ENCODE data around the gene SERPINA10.
"Not testable (repeated sequence)": the region's sequence is repeated elsewhere in the genome, so short reads cannot be mapped to it uniquely, and the experiment has no call there.

SERPINA10 gene

DNA sequence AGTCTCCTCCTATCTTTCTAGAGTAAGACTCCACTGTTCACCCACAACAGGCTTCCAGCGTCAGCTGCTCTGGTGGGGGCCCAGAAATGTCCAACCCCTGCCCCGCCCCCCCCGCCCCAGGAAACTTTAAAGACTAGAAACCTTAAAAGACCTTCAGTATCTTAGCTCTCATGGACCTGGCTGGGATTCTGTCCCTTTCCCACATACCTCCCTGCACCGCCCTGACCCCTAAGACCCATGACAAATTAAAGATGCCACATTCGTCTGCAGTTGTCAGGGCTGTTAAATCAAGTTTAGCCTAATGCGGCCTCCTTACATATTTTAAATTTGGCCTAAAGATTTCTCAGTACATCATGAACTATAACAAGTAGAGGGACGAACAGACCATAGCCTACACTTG is 10.0 kb upstream of the SERPINA10 start:
- Histone ChIP-seq H3K27me3 (ENCODE audit: insufficient read depth, poor library complexity, severe bottlenecking) (no peaks in the 10 kb centered on the region), H3K4me3 (ENCODE audit: severe bottlenecking) (no peak overlapping the region), H3K4me1 (ENCODE audit: insufficient read depth, poor library complexity, severe bottlenecking) (no peaks in the 10 kb centered on the region), H3K9me3 (ENCODE audit: severe bottlenecking) (no peaks in the 10 kb centered on the region), H3K27ac (ENCODE audit: poor library complexity, severe bottlenecking) (no peak overlapping the region), H3K36me3 (ENCODE audit: low read depth) (no peaks in the 10 kb centered on the region)
- no peak for ATAC-seq (ENCODE audit: low read depth)
- DNase-seq (ENCODE audit: low spot score) = no peak
- TF ChIP-seq, protein P1, sequence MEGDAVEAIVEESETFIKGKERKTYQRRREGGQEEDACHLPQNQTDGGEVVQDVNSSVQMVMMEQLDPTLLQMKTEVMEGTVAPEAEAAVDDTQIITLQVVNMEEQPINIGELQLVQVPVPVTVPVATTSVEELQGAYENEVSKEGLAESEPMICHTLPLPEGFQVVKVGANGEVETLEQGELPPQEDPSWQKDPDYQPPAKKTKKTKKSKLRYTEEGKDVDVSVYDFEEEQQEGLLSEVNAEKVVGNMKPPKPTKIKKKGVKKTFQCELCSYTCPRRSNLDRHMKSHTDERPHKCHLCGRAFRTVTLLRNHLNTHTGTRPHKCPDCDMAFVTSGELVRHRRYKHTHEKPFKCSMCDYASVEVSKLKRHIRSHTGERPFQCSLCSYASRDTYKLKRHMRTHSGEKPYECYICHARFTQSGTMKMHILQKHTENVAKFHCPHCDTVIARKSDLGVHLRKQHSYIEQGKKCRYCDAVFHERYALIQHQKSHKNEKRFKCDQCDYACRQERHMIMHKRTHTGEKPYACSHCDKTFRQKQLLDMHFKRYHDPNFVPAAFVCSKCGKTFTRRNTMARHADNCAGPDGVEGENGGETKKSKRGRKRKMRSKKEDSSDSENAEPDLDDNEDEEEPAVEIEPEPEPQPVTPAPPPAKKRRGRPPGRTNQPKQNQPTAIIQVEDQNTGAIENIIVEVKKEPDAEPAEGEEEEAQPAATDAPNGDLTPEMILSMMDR (IDR thresholded peaks at IDR 0.05; ENCODE audit: poor library complexity, severe bottlenecking) = no peak

DNA sequence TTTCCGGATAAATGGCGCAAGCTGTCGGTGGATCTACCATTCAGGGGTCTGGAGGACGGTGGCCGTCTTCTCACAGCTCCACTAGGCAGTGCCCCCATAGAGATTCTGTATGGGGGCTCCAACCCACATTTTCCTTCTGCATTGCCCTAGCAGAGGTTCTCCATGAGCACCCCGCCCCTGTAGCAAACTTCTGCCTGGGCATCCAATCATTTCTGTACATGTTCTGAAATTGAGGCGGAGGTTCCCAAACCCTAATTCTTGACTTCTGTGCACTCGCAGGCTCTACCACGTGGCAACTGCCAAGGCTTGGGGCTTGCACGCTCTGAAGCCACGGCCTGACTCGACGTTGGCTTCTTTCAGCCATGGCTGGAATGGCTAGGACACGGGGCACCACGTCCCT is 5.1 kb upstream of the SERPINA10 start:
- ATAC-seq (ENCODE audit: low read depth) (no peak), DNase-seq (ENCODE audit: low spot score) (no peak)
- Histone ChIP-seq H3K27ac (ENCODE audit: poor library complexity, severe bottlenecking) (no peak overlapping the region), H3K9me3 (ENCODE audit: severe bottlenecking) (no peaks in the 10 kb centered on the region), H3K4me1 (ENCODE audit: insufficient read depth, poor library complexity, severe bottlenecking) (no peaks in the 10 kb centered on the region), H3K27me3 (ENCODE audit: insufficient read depth, poor library complexity, severe bottlenecking) (no peaks in the 10 kb centered on the region), H3K36me3 (ENCODE audit: low read depth) (no peaks in the 10 kb centered on the region), H3K4me3 (ENCODE audit: severe bottlenecking) (no peak overlapping the region)
- TF ChIP-seq, protein P1 (IDR thresholded peaks at IDR 0.05; ENCODE audit: poor library complexity, severe bottlenecking) = no peak

DNA sequence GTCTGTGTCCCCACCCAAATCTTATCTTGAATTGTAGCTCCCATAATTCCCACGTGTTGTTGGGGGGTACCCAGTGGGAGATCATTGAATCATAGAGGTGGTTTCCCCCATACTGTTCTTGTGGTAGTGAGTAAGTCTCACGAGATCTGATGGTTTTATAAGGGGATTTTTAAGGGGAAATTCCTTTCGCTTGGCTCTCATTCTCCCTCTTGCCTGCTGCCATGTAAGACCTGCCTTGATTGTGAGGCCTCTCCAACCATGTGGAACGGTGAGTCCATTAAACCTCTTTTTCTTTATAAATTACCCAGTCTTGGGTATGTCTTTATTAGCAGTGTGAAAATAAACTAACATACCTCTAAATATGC is 3.1 kb upstream of the SERPINA10 start:
- ATAC-seq (ENCODE audit: low read depth); H3K9me3 ChIP-seq (ENCODE audit: severe bottlenecking); H3K36me3 ChIP-seq (ENCODE audit: low read depth); H3K27me3 ChIP-seq (ENCODE audit: insufficient read depth, poor library complexity, severe bottlenecking); DNase-seq (ENCODE audit: low spot score); H3K4me1 ChIP-seq (ENCODE audit: insufficient read depth, poor library complexity, severe bottlenecking); H3K27ac ChIP-seq (ENCODE audit: poor library complexity, severe bottlenecking); H3K4me3 ChIP-seq (ENCODE audit: severe bottlenecking): not testable (repeated sequence)

DNA sequence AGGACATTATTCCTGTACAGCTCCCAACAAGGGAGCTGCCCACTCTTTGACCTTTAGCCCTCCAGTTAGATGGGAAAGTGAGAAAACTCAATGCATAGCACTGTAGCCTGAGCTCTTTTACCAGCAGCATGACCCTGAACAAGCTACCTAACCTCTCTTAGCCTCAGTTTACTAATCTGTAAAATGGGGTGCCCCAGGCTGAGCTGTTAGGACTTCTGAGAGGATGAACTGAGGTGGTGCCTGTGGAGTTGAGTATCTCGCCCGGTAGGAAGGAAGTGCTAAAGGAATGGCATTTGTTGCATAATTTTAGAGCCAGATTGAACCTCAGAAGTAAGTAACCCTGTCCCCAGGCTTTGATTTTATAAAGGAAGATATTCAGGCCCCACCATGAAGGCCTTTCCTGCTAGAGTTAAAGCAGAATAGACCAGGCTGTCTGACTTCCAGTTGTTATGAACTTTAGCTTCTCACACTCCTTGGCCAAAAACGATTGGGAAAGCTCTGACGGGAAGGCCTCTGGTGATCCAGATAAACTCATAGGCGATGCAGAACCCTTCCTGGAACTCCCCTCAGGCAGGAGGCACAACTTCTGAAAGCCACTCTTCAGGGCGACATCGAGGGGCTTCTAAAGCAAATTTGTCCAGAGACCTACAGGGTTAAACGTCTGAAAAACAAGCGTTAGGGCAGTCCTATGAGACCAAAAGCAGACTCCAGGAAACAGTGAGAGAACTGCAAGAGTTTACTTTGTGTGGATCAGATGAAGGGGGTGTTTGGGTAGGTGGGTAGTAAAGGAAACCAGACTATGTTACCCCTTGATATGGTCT is 2.5 kb upstream of the SERPINA10 start:
- Histone ChIP-seq H3K27me3 (ENCODE audit: insufficient read depth, poor library complexity, severe bottlenecking) (no peaks in the 10 kb centered on the region), H3K9me3 (ENCODE audit: severe bottlenecking) (no peaks in the 10 kb centered on the region), H3K27ac (ENCODE audit: poor library complexity, severe bottlenecking) (no peak overlapping the region), H3K36me3 (ENCODE audit: low read depth) (no peaks in the 10 kb centered on the region), H3K4me1 (ENCODE audit: insufficient read depth, poor library complexity, severe bottlenecking) (no peaks in the 10 kb centered on the region), H3K4me3 (ENCODE audit: severe bottlenecking) (no peak overlapping the region)
- TF ChIP-seq, protein P1 (IDR thresholded peaks at IDR 0.05; ENCODE audit: poor library complexity, severe bottlenecking) = no peak
- no peak for DNase-seq (ENCODE audit: low spot score)
- ATAC-seq (ENCODE audit: low read depth) = no peak

DNA sequence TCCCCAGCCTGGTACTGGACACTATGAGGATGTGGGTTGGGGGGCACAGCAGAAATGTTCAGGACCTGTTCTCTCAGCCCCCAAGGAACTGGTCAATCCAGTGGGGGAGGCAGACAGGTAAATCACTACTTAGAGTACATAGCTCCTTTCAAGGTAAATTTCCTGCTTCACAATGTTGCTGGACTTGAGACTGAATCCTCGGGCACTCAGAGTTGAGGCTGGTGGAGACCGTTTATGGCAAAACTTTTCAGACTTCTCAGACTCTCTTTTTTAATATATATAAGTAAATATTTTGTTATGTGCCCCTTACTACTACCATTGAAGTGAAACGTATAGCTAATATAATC is 483 bp upstream of the SERPINA10 start:
- Histone ChIP-seq H3K9me3 (ENCODE audit: severe bottlenecking) (no peaks in the 10 kb centered on the region), H3K4me3 (ENCODE audit: severe bottlenecking) (no peak overlapping the region), H3K27ac (ENCODE audit: poor library complexity, severe bottlenecking) (no peak overlapping the region), H3K36me3 (ENCODE audit: low read depth) (no peaks in the 10 kb centered on the region), H3K27me3 (ENCODE audit: insufficient read depth, poor library complexity, severe bottlenecking) (no peaks in the 10 kb centered on the region), H3K4me1 (ENCODE audit: insufficient read depth, poor library complexity, severe bottlenecking) (no peaks in the 10 kb centered on the region)
- DNase-seq (ENCODE audit: low spot score) = no peak
- TF ChIP-seq, protein P1 (IDR thresholded peaks at IDR 0.05; ENCODE audit: poor library complexity, severe bottlenecking) = no peak
- no peak for ATAC-seq (ENCODE audit: low read depth)
